ENCODE measurements around the gene PRKN. TPM values are rescaled to one million over a fixed set of nuclear protein-coding genes. Genes with fewer than 3 reads are reported as not detected.
A peak's percentile ranks its signal among the peaks of the same experiment; 100 is the strongest.

Gene PRKN
- total RNA-seq, 1 donor from 2014 or later, result 1.3 TPM

DNA sequence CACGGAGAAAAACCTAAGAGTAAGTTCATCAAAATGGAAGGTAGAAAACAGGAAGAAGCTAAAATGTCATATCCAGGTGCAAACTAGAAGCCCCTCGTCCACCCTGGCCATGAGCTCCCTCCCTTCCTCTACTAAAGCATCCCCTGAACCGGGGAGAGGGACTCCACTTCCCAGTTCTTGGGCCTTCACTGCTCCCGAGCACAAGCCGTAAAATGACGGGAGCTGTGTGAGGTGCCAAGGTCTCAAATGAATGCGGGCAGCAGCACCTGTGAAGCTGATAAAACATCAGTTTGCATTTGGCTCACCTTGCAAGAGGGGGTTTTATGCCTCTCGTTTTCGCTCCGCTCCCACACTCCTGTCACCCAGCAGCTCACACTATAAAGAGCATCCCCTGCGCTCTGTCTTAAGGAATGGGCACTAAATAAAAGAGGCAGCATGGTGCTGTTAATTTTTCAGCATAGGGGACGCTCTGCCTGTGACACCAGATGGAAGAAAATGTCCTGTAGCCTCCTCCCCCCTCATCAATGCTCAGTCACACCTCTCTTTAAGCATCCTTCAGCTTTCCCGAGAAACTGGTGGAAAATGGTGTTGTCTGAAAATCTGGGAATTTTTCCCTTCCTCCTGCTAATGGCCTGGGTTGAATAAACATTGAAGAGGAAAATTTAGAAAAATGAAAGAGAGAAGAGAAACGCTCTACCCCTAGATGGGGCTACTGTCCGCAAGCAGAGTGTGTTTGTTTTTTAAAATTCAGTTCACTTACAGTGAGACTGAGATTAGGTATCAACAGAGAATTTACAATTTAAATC lies 890.7 kb downstream of the PRKN start:
- Histone ChIP-seq H3K4me1 (ENCODE audit: insufficient read depth, low read length) (peaks cover 6% of the 10 kb centered on the region), H3K4me2 (ENCODE audit: low read length) (no peak overlapping the region), H3K9me3 (ENCODE audit: insufficient read depth, low read depth, low read length) (no peaks in the 10 kb centered on the region), H3K79me2 (ENCODE audit: insufficient read depth, low read length) (no peaks in the 10 kb centered on the region), H3K36me3 (ENCODE audit: insufficient read depth, low read length) (no peaks in the 10 kb centered on the region), H4K20me1 (ENCODE audit: insufficient read depth, low read length) (no peaks in the 10 kb centered on the region), H3K9ac (ENCODE audit: low read length) (no peak overlapping the region), H2AFZ (ENCODE audit: low read depth, low read length) (no peak overlapping the region), H3K4me3 (ENCODE audit: insufficient read depth, low read depth, low read length) (no peak overlapping the region), H3K27ac (ENCODE audit: low read depth, low read length) (no peak overlapping the region), H3K27me3 (ENCODE audit: insufficient read depth, low read length) (no peaks in the 10 kb centered on the region)
- DNase-seq (ENCODE audit: low read depth), result peak; percentile 20
- H3K36me3 Mint-ChIP-seq (ENCODE audit: low read depth, unreplicated experiment), result peaks cover 3% of the 10 kb centered on the region
- peaks cover 10% of the 10 kb centered on the region for H3K27me3 Mint-ChIP-seq (ENCODE audit: low read depth, unreplicated experiment)
- H3K4me3 Mint-ChIP-seq (ENCODE audit: unreplicated experiment), result no peak overlapping the region
- FAIRE-seq, result no peak
- no peaks in the 10 kb centered on the region for H3K9me3 Mint-ChIP-seq (ENCODE audit: unreplicated experiment)
- no peak for TF ChIP-seq EZH2 (IDR thresholded peaks at IDR 0.05; ENCODE audit: insufficient read depth, low read length)
- TF ChIP-seq, protein P1, sequence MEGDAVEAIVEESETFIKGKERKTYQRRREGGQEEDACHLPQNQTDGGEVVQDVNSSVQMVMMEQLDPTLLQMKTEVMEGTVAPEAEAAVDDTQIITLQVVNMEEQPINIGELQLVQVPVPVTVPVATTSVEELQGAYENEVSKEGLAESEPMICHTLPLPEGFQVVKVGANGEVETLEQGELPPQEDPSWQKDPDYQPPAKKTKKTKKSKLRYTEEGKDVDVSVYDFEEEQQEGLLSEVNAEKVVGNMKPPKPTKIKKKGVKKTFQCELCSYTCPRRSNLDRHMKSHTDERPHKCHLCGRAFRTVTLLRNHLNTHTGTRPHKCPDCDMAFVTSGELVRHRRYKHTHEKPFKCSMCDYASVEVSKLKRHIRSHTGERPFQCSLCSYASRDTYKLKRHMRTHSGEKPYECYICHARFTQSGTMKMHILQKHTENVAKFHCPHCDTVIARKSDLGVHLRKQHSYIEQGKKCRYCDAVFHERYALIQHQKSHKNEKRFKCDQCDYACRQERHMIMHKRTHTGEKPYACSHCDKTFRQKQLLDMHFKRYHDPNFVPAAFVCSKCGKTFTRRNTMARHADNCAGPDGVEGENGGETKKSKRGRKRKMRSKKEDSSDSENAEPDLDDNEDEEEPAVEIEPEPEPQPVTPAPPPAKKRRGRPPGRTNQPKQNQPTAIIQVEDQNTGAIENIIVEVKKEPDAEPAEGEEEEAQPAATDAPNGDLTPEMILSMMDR (IDR thresholded peaks at IDR 0.05; ENCODE audit: insufficient read depth, low read depth, low read length), result peak; percentile 53
- H3K27ac Mint-ChIP-seq (ENCODE audit: unreplicated experiment), result no peak overlapping the region
- H3K4me1 Mint-ChIP-seq (ENCODE audit: low read depth, unreplicated experiment), result peaks cover 11% of the 10 kb centered on the region

DNA sequence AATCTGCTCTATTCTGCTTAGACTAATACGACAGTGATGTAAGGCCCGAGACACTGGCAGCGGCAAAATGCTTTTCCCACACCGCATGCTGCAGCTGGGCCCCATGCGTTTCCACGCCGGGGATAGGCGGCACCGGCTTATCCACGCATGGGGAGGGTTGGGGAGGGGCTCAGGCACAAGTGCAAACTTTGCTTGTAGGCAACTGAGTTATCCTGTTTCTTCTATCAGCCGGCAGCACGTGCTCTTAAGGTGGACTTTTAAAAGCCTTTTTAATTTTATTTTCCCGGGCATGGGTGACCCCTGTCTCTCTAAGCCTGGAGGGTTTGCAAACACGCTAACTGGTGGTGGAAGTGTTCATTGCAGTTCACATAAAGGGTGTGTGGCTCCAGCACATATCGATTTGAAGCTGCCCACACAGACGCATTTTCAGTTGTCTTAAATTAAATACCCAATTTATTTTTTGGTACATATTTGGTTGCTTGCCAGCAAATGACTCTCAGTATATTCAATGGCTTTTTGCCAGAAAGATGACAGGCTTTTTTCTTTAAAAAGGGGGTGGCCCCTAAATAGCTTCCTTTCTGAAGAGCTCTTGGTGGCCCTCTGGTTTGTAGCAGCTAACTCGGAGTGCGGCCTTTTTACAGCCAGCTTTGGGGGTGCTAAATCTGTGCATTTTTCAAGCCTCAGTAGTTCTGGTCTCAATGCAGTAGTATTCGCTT lies 891.9 kb downstream of the PRKN start:
- TF ChIP-seq, protein P1 (IDR thresholded peaks at IDR 0.05; ENCODE audit: insufficient read depth, low read depth, low read length), result no peak
- TF ChIP-seq EZH2 (IDR thresholded peaks at IDR 0.05; ENCODE audit: insufficient read depth, low read length), result no peak
- H3K4me3 Mint-ChIP-seq (ENCODE audit: unreplicated experiment), result no peak overlapping the region
- no peak for FAIRE-seq
- Histone ChIP-seq H3K9me3 (ENCODE audit: insufficient read depth, low read depth, low read length) (no peaks in the 10 kb centered on the region), H4K20me1 (ENCODE audit: insufficient read depth, low read length) (no peaks in the 10 kb centered on the region), H3K36me3 (ENCODE audit: insufficient read depth, low read length) (no peaks in the 10 kb centered on the region), H3K27me3 (ENCODE audit: insufficient read depth, low read length) (no peaks in the 10 kb centered on the region), H3K79me2 (ENCODE audit: insufficient read depth, low read length) (no peaks in the 10 kb centered on the region), H3K27ac (ENCODE audit: low read depth, low read length) (no peak overlapping the region), H3K4me1 (ENCODE audit: insufficient read depth, low read length) (peaks cover 6% of the 10 kb centered on the region), H3K4me3 (ENCODE audit: insufficient read depth, low read depth, low read length) (no peak overlapping the region), H3K9ac (ENCODE audit: low read length) (no peak overlapping the region), H3K4me2 (ENCODE audit: low read length) (no peak overlapping the region), H2AFZ (ENCODE audit: low read depth, low read length) (no peak overlapping the region)
- H3K36me3 Mint-ChIP-seq (ENCODE audit: low read depth, unreplicated experiment), result no peaks in the 10 kb centered on the region
- DNase-seq (ENCODE audit: low read depth), result no peak
- peaks cover 17% of the 10 kb centered on the region for H3K27me3 Mint-ChIP-seq (ENCODE audit: low read depth, unreplicated experiment)
- H3K9me3 Mint-ChIP-seq (ENCODE audit: unreplicated experiment), result no peaks in the 10 kb centered on the region
- H3K27ac Mint-ChIP-seq (ENCODE audit: unreplicated experiment), result no peak overlapping the region
- H3K4me1 Mint-ChIP-seq (ENCODE audit: low read depth, unreplicated experiment), result peaks cover 11% of the 10 kb centered on the region
